ENCODE measurements around the gene CDH19. TPM values are rescaled to one million over a fixed set of nuclear protein-coding genes. Genes with fewer than 3 reads are reported as not detected.

The CDH19 gene
- total and polyA plus RNA-seq, 10 of the 15 experiments (the other 5 are each of a cell fraction or from before 2014, with no cell fraction given), result 0.01 TPM; not detected in 9

GRCh38 chr18:66571845-66572244 is 32.0 kb downstream of the CDH19 start:
- no peaks in the 10 kb centered on the region for H3K9me3 ChIP-seq (replicated peaks; ENCODE audit: control insufficient read depth, insufficient read depth, low read length)
- H3K36me3 ChIP-seq (ENCODE audit: control insufficient read depth in 2 of 2, insufficient read depth in 2 of 2, low read length in 1 of 2), result no peaks in the 10 kb centered on the region
- H3K4me2 ChIP-seq (ENCODE audit: control insufficient read depth, insufficient read depth), result no peak overlapping the region
- no TSS peak for BruUV-seq (replicated peaks)
- H3K27me3 ChIP-seq (replicated peaks in 1 of 2; ENCODE audit: control insufficient read depth in 2 of 2, insufficient read depth in 2 of 2, low read length in 1 of 2), result no peaks in the 10 kb centered on the region
- ChIA-PET RAD21 (ENCODE audit: unreplicated experiment) (no interaction called here), POLR2A (no interaction called here), SMC1A (ENCODE audit: uncharacterized antibody, unreplicated experiment) (interaction anchor here (1.7 kb wide), 1 partner anchor 8 kb away, joined by 3 read pairs; no protein-coding TSS in a partner anchor), CTCF (no interaction called here)
- intact Hi-C loops (cut with micrococcal nuclease; ENCODE audit: unreplicated experiment), result no loop called here
- TF ChIP-seq STAT1 (conservative IDR thresholded peaks at IDR 0.05), result no peak
- H3K27ac ChIP-seq (ENCODE audit: control insufficient read depth, insufficient read depth), result no peak overlapping the region
- FAIRE-seq (no peak), DNase-seq (ENCODE audit: low read depth, low spot score) (no peak), ATAC-seq (no peak)
- no peaks in the 10 kb centered on the region for H3K79me2 ChIP-seq (ENCODE audit: control insufficient read depth, insufficient read depth, low read length)
- no peak overlapping the region for H3K9ac ChIP-seq (ENCODE audit: control insufficient read depth, insufficient read depth, low read length)
- H3K4me3 ChIP-seq, result no peak overlapping the region
- no peaks in the 10 kb centered on the region for H4K20me1 ChIP-seq (ENCODE audit: control insufficient read depth, insufficient read depth)
- no peak overlapping the region for H2AFZ ChIP-seq (ENCODE audit: control insufficient read depth, low read depth, low read length)
- H3K4me1 ChIP-seq (ENCODE audit: control insufficient read depth, insufficient read depth, low read length), result no peaks in the 10 kb centered on the region
- WGBS (ENCODE audit: insufficient coverage, insufficient replicate concordance, low lambda C conversion rate, missing lambda C conversion rate), result 45% methylated on average over 6 of the region's 6 CpGs
- in situ Hi-C loops (cut with MboI), result no loop called here

- SMC1A ChIA-PET (ENCODE audit: uncharacterized antibody, unreplicated experiment), result no interaction called here
- no peaks in the 10 kb centered on the region for H3K4me1 ChIP-seq (ENCODE audit: control insufficient read depth, insufficient read depth, low read length)
- no peak overlapping the region for H3K27ac ChIP-seq (ENCODE audit: control insufficient read depth, insufficient read depth)
- no TSS peak for BruUV-seq (replicated peaks)
- POLR2A ChIA-PET, result no interaction called here
- ATAC-seq (no peak), DNase-seq (ENCODE audit: low read depth, low spot score) (no peak), FAIRE-seq (no peak)
- H3K4me3 ChIP-seq, result no peak overlapping the region
- in situ Hi-C loops (cut with MboI) (no loop called here), intact Hi-C loops (cut with micrococcal nuclease; ENCODE audit: unreplicated experiment) (no loop called here)
- no peaks in the 10 kb centered on the region for H3K27me3 ChIP-seq (replicated peaks in 1 of 2; ENCODE audit: control insufficient read depth in 2 of 2, insufficient read depth in 2 of 2, low read length in 1 of 2)
- CTCF ChIA-PET, result no interaction called here
- WGBS (ENCODE audit: insufficient coverage, insufficient replicate concordance, low lambda C conversion rate, missing lambda C conversion rate), result 15% methylated on average over 5 of the region's 5 CpGs
- no peak overlapping the region for H3K9ac ChIP-seq (ENCODE audit: control insufficient read depth, insufficient read depth, low read length)
- RAD21 ChIA-PET (ENCODE audit: unreplicated experiment), result no interaction called here
- no peak overlapping the region for H3K4me2 ChIP-seq (ENCODE audit: control insufficient read depth, insufficient read depth)
- no peaks in the 10 kb centered on the region for H3K79me2 ChIP-seq (ENCODE audit: control insufficient read depth, insufficient read depth, low read length)
- no peak overlapping the region for H2AFZ ChIP-seq (ENCODE audit: control insufficient read depth, low read depth, low read length)
- no peaks in the 10 kb centered on the region for H4K20me1 ChIP-seq (ENCODE audit: control insufficient read depth, insufficient read depth)
- TF ChIP-seq PBX3 (IDR thresholded peaks at IDR 0.05; ENCODE audit: insufficient replicate concordance, low read depth, low read length), result no peak
- no peak for TF ChIP-seq POLR2A (IDR thresholded peaks at IDR 0.05; ENCODE audit: low read depth, low read length)
- H3K9me3 ChIP-seq (replicated peaks; ENCODE audit: control insufficient read depth, insufficient read depth, low read length), result no peaks in the 10 kb centered on the region
- H3K36me3 ChIP-seq (ENCODE audit: control insufficient read depth in 2 of 2, insufficient read depth in 2 of 2, low read length in 1 of 2), result no peaks in the 10 kb centered on the region
Observed at GRCh38 chr18:66566616-66567015, 37.3 kb downstream of the CDH19 start.

Data from GM12878 (cell line).